PC-9 (cell line): ENCODE data around the gene LRRC8D.

ENCODE experiments used
- CTCF ChIP-seq: fragments of 200-600 bp; sonication (generic); conservative IDR thresholded peaks from 2 replicates; pipeline ENCODE4 v1.6.1; 2017; ENCODE audit warnings: mixed run types, antibody characterized with exemption, mild to moderate bottlenecking, moderate library complexity
- EZH2 ChIP-seq: fragments of 200-600 bp; sonication (generic); IDR thresholded peaks from 2 replicates; pipeline ENCODE4 v1.8.0; 2017; ENCODE audit warnings: antibody characterized with exemption, low read depth

DNA sequence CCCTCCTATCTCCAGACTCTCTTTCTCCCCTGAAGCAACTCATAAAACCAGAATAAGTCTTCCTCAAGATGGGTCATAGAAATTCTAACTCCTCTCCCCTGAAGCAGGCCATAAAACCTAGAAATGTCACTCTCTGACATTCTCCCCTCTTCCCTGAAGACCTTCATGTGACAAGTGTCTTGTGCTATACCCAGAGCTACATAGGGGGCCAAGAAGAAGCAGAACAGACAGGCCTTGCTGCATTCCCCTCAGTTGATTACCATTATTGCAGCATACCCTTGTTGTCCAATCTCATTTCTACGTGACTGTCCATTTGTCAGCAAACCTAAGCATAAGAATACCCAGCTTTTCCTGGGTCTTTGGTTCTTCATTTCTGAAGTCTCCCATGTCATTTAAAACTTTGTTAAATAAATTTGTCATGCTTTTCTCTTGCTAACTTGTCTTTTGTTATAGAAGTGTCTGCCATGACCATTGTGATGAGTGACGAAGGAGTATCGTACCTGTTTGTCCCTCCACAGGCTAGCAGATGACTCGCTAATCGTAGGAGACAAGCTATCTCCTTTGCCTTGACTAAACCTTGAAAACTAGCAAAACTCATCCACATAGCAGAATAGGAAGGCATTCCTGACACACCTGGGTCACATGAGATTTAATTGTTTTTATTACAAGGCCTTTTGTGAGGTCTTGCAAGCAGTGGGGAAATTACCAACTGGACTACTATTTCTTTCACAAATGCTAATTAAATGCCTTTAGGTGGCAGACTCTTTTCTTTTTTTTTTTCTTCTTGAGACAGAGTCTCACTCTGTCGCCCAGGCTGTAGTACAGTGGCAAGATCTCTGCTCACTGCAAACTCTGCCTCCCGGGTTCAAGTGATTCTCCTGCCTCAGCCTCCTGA lies 134.7 kb downstream of the LRRC8D start:
- no peak for TF ChIP-seq CTCF
- no peak for TF ChIP-seq EZH2
